NT2/D1 (cell line): ENCODE results near the gene HIF1AN.

ENCODE experiments used
- SUZ12 ChIP-seq: IDR thresholded peaks from 2 replicates; pipeline ENCODE4 v1.6.1; 2011; ENCODE audit not compliant: insufficient read length, insufficient read depth; ENCODE audit errors: extremely low read depth
- YY1 ChIP-seq: IDR thresholded peaks from 2 replicates; pipeline ENCODE4 v1.6.1; 2011; ENCODE audit not compliant: insufficient read length, insufficient read depth
- ZNF274 ChIP-seq: IDR thresholded peaks from 2 replicates; pipeline ENCODE4 v1.6.1; 2011; ENCODE audit warnings: mild to moderate bottlenecking, low read depth, low read length

GRCh38 chr10:100490531-100490930 is 45.2 kb upstream of the HIF1AN start:
- TF ChIP-seq ZNF274 (no peak), YY1 (no peak), SUZ12 (no peak)
